B cell (primary cell): Measurements from ENCODE around the gene SRRM3. TPM values are rescaled to one million over a fixed set of nuclear protein-coding genes. Genes with fewer than 3 reads are reported as not detected.

Experiments
- ATAC-seq: fragments of 200-7000 bp; cut with Tn5 transposase; one replicate; pipeline ENCODE4 v1.10.0; 2021; ENCODE audit warnings: low read depth, mild to moderate bottlenecking, moderate number of reproducible peaks, moderate library complexity
- CTCF ChIA-PET: fragments of 350-600 bp; sonication (Branson Sonifier 250); formaldehyde crosslinking; loops from one replicate; lab custom pipeline; 2021; ENCODE audit warnings: antibody characterized with exemption, inconsistent platforms; lab: Charles Lee
- POLR2A ChIA-PET: fragments of 350-600 bp; sonication (Branson Sonifier 250); formaldehyde crosslinking; loops from one replicate; lab custom pipeline; 2021; ENCODE audit warnings: antibody characterized with exemption; lab: Charles Lee
- DNase-seq: peaks from one replicate; pipeline ENCODE4 v3.0.0; 2013
- H2AFZ ChIP-seq: 2 replicates; pipeline ENCODE4 v1.6.1; 2012; ENCODE audit warnings: mild to moderate bottlenecking, low read depth, low read length; ENCODE audit not compliant: insufficient read depth, poor library complexity, severe bottlenecking
- H3K27ac ChIP-seq, 2 donors: 1 replicate in 1 of 2; 2 replicates in 1 of 2; pipeline ENCODE4 v1.5.1; 2012 to 2013; ENCODE audit warnings: low read length in 2 of 2, mild to moderate bottlenecking in 2 of 2, moderate library complexity in 1 of 2
- H3K27me3 ChIP-seq, 4 experiments: fragments of 200-600 bp in 1 of 4; sonication (generic) in 1 of 4; replicated peaks in 1 of 4; 1 replicate in 2 of 4; 2 replicates in 2 of 4; pipeline versions ENCODE4 v1.6.1 to v1.7.0; 2013 to 2016; ENCODE audit warnings: low read length in 3 of 4, mild to moderate bottlenecking in 2 of 4, mixed read lengths in 1 of 4, moderate library complexity in 1 of 4; ENCODE audit not compliant: insufficient read depth in 4 of 4, control insufficient read depth in 3 of 4; ENCODE audit errors: control extremely low read depth in 1 of 4
- H3K36me3 ChIP-seq, 2 experiments: replicated peaks in 1 of 2; 1 replicate in 1 of 2; 2 replicates in 1 of 2; pipeline versions ENCODE4 v1.6.1 to v1.7.1; 2013; ENCODE audit warnings: low read length in 1 of 2; ENCODE audit not compliant: insufficient read depth in 2 of 2, control insufficient read depth in 1 of 2; ENCODE audit errors: control extremely low read depth in 1 of 2, extremely low read depth in 1 of 2
- H3K4me1 ChIP-seq, 2 donors: fragments of 200-600 bp in 1 of 2; sonication (generic) in 1 of 2; 1 replicate in 1 of 2; 2 replicates in 1 of 2; pipeline versions ENCODE4 v1.5.1 to v1.6.1; 2013 to 2017; ENCODE audit warnings: low read length in 2 of 2; ENCODE audit not compliant: control insufficient read depth in 2 of 2, insufficient read depth in 2 of 2
- H3K4me2 ChIP-seq: replicated peaks from 2 replicates; pipeline ENCODE3; 2012; ENCODE audit warnings: mild to moderate bottlenecking, low read depth, low read length; ENCODE audit not compliant: poor library complexity, severe bottlenecking
- H3K4me3 ChIP-seq, 5 experiments: fragments of 200-600 bp in 1 of 5; sonication (generic) in 1 of 5; 1 replicate in 3 of 5; 2 replicates in 2 of 5; pipeline versions ENCODE4 v1.5.1 to v1.7.0; 2011 to 2016; ENCODE audit warnings: low read length in 4 of 5, mild to moderate bottlenecking in 4 of 5, low read depth in 2 of 5, control low read depth in 1 of 5, moderate library complexity in 1 of 5; ENCODE audit not compliant: insufficient read depth in 1 of 5; ENCODE audit errors: control extremely low read depth in 1 of 5, extremely low read depth in 1 of 5
- H3K79me2 ChIP-seq: fragments of 200-600 bp; sonication (generic); one replicate; pipeline ENCODE4 v1.6.0; 2016; ENCODE audit warnings: low read length; ENCODE audit not compliant: control insufficient read depth, insufficient read depth
- H3K9ac ChIP-seq: fragments of 200-600 bp; sonication (generic); 2 replicates; pipeline ENCODE4 v1.6.1; 2017; ENCODE audit warnings: mild to moderate bottlenecking, low read length, moderate library complexity
- H3K9me3 ChIP-seq, 3 donors: one replicate each; pipeline versions ENCODE4 v1.6.1 to v1.7.1; 2013; ENCODE audit warnings: low read length in 2 of 3; ENCODE audit not compliant: control insufficient read depth in 2 of 3, insufficient read depth in 1 of 3; ENCODE audit errors: control extremely low read depth in 1 of 3
- H4K20me1 ChIP-seq: 2 replicates; pipeline ENCODE4 v1.6.0; 2012; ENCODE audit warnings: mild to moderate bottlenecking, low read length; ENCODE audit not compliant: insufficient read depth, control insufficient read depth, poor library complexity, severe bottlenecking
- H3K27ac Mint-ChIP-seq: one replicate; pipeline ENCODE4 v1.8.0; 2021; ENCODE audit warnings: mixed read lengths
- H3K27me3 Mint-ChIP-seq: one replicate; pipeline ENCODE4 v1.8.0; 2021; ENCODE audit warnings: mixed read lengths
- H3K4me1 Mint-ChIP-seq: one replicate; pipeline ENCODE4 v1.8.0; 2021; ENCODE audit warnings: mixed read lengths
- H3K4me3 Mint-ChIP-seq: one replicate; pipeline ENCODE4 v1.8.0; 2021; ENCODE audit warnings: mixed read lengths
- H3K9me3 Mint-ChIP-seq: one replicate; pipeline ENCODE4 v1.8.0; 2022; ENCODE audit warnings: mixed read lengths; ENCODE audit not compliant: insufficient read depth
- EZH2 ChIP-seq: IDR thresholded peaks from 2 replicates; pipeline ENCODE4 v1.6.1; 2012; ENCODE audit warnings: borderline replicate concordance, low read depth, mild to moderate bottlenecking, moderate library complexity, low read length; ENCODE audit not compliant: insufficient read depth, poor library complexity, severe bottlenecking
- WGBS: methylation state at CpG from one replicate; pipeline ENCODE4 v1.1.5; 2013; ENCODE audit warnings: missing lambda C conversion rate; ENCODE audit not compliant: insufficient coverage; 5-methylcytosine and 5-hydroxymethylcytosine counted together
- intact Hi-C: fragments of 100-400 bp; cut with micrococcal nuclease; formaldehyde crosslinking; loops from one replicate; pipeline ENCODE4 v1.10.0; 2022
- polyA plus RNA-seq: library from polyadenylated mRNA; depleted of rRNA; stranded (reverse); fragments of >200 nt; gene quantifications from 2 replicates; pipeline ENCODE4 v1.2.3, GENCODE V29; 2012
- total RNA-seq, 2 donors: library from RNA; stranded (reverse); fragments of 120-200 nt in 1 of 2; gene quantifications; 1 replicate in 1 of 2; 2 replicates in 1 of 2; pipeline versions ENCODE4 v1.2.3 to v1.2.4, GENCODE V29; 2013 to 2022
- TF ChIP-seq, protein P1 (sequence below): fragments of 200-600 bp; IDR thresholded peaks from one replicate; pipeline ENCODE4 v1.8.0; 2022; ENCODE audit warnings: antibody characterized with exemption, mild to moderate bottlenecking

The SRRM3 gene
- total and polyA plus RNA-seq, 2 donors (not counting 1 experiment from before 2014, with no cell fraction given): not detected

DNA sequence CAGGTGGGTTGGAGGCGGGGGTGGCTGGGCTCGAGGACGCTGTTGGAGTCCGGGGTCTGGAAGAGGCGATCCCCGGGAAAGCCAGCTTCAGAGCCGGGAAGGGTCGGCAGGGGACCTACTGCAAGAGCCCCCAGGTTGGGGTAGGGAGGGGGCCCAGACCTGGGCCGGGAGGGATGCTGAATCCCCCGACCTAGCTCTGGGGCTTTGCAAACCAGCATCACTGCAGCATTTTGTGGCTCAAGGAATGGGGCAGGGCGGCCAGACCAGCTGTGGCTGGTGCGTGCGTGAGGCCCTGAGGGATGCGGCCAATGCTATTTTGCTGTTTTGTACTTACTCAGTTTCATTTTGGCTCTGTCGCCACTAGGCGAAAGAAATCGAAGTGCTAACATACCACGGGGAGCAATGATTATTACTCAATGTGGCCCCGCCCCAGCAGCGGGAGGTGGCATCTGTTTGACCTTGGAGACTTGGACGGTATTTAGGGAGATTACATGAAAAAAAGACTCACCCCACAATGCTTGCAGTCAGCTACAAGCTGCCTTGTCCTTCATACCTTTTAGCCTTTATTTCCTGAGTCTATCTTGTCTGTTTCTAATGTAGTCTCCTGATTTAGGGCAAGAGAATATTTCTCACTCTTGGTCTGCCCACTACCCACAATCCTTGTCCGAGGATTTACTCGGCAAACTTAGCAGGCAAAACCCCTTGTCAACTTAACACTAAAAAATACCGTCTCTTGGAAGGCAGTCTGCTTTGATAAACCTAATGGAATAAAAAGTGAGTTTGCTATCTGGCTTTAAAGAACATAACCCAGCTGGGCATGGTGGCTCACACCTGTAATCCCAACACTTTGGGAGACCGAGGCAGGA, 117.0 kb downstream of the SRRM3 start:
- peak overlapping the region; percentile 68 to 99 (median 85) for H3K4me3 ChIP-seq
- peaks cover 23% of the 10 kb centered on the region for H3K4me1 Mint-ChIP-seq
- H3K4me1 ChIP-seq: peaks cover 6 to 25% of the 10 kb centered on the region in 2 donors
- peaks cover 8% of the 10 kb centered on the region for H4K20me1 ChIP-seq
- no peaks in the 10 kb centered on the region for H3K27me3 ChIP-seq
- no peaks in the 10 kb centered on the region for H3K27me3 Mint-ChIP-seq
- ChIA-PET POLR2A (interaction anchor here (1.0 to 1.7 kb wide), 3 partner anchors 16 to 40 kb away, joined by 3 to 13 read pairs (median 5); partner anchors contain the start of gene YWHAG), CTCF (interaction anchor here (0.9 to 5.0 kb wide), 11 partner anchors 12 to 142 kb away, joined by 3 to 25 read pairs (median 5); partner anchors contain the start of gene YWHAG)
- H3K4me2 ChIP-seq: peak overlapping the region; percentile 88
- TF ChIP-seq, protein P1, sequence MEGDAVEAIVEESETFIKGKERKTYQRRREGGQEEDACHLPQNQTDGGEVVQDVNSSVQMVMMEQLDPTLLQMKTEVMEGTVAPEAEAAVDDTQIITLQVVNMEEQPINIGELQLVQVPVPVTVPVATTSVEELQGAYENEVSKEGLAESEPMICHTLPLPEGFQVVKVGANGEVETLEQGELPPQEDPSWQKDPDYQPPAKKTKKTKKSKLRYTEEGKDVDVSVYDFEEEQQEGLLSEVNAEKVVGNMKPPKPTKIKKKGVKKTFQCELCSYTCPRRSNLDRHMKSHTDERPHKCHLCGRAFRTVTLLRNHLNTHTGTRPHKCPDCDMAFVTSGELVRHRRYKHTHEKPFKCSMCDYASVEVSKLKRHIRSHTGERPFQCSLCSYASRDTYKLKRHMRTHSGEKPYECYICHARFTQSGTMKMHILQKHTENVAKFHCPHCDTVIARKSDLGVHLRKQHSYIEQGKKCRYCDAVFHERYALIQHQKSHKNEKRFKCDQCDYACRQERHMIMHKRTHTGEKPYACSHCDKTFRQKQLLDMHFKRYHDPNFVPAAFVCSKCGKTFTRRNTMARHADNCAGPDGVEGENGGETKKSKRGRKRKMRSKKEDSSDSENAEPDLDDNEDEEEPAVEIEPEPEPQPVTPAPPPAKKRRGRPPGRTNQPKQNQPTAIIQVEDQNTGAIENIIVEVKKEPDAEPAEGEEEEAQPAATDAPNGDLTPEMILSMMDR: no peak
- no peak for TF ChIP-seq EZH2
- H3K27ac ChIP-seq: peak overlapping the region; percentile 69 to 75
- H3K79me2 ChIP-seq: peaks cover 10% of the 10 kb centered on the region
- no peaks in the 10 kb centered on the region for H3K9me3 ChIP-seq
- ATAC-seq (peak; percentile 28), DNase-seq (peak; percentile 80)
- H3K9me3 Mint-ChIP-seq: no peaks in the 10 kb centered on the region
- H3K36me3 ChIP-seq: no peaks in the 10 kb centered on the region
- peak overlapping the region; percentile 91 for H3K4me3 Mint-ChIP-seq
- intact Hi-C loops: loop anchor here (1.0 to 10.0 kb wide), 6 partner anchors 16 to 1244 kb away; partner anchors contain the start of genes HSPB1 and RCC1L
- H3K9ac ChIP-seq: peak overlapping the region; percentile 86
- WGBS: 4% methylated on average over 19 of the region's 25 CpGs
- H3K27ac Mint-ChIP-seq: peak overlapping the region; percentile 93
- peak overlapping the region; percentile 98 for H2AFZ ChIP-seq

DNA sequence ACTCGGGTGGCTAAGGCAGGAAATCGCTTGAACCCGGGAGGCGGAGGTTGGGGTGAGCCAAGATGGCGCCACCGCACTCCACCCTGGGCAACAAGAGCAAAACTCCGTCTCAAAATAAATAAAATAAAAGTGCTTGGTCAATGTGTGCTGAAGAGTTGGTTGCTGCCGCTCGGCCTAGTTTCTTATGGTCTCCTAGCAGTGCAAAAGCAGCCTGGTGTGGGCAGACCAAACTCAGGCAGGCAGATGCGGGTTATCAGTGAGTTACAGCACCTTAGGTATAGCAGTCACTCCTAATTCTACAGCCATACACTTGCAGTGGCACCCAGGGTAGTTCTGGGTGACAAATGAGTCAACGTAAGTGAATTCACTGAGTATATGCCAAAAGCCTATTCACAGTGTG, 123.4 kb downstream of the SRRM3 start:
- no peaks in the 10 kb centered on the region for H3K9me3 Mint-ChIP-seq
- POLR2A ChIA-PET: no interaction called here
- no peak for ATAC-seq

More for the DNA sequence above, 123.4 kb downstream of the SRRM3 start:
- Histone ChIP-seq H3K27ac (no peak overlapping the region), H4K20me1 (peaks cover 22% of the 10 kb centered on the region), H3K27me3 (no peaks in the 10 kb centered on the region), H3K36me3 (peaks cover 0 to 33% of the 10 kb centered on the region in 2 experiments), H3K79me2 (peaks cover 24% of the 10 kb centered on the region), H3K4me3 (no peak overlapping the region), H2AFZ (no peak overlapping the region), H3K4me2 (no peak overlapping the region), H3K4me1 (peaks cover 5% of the 10 kb centered on the region in 2 donors), H3K9ac (no peak overlapping the region), H3K9me3 (no peaks in the 10 kb centered on the region)
- intact Hi-C loops: no loop called here
- no peak for DNase-seq
- Mint-ChIP-seq H3K4me1 (peaks cover 20% of the 10 kb centered on the region), H3K4me3 (no peak overlapping the region), H3K27ac (no peak overlapping the region), H3K27me3 (no peaks in the 10 kb centered on the region)
- TF ChIP-seq, protein P1: no peak
- TF ChIP-seq EZH2: no peak
- CTCF ChIA-PET: no interaction called here
- 98% methylated on average over 8 of the region's 11 CpGs for WGBS
